ENCODE measurements around the gene GNAI1. TPM values are rescaled to one million over a fixed set of nuclear protein-coding genes. Genes with fewer than 3 reads are reported as not detected.

The GNAI1 gene
- total RNA-seq, 1 experiment from 2014 or later = 19.8 TPM

DNA sequence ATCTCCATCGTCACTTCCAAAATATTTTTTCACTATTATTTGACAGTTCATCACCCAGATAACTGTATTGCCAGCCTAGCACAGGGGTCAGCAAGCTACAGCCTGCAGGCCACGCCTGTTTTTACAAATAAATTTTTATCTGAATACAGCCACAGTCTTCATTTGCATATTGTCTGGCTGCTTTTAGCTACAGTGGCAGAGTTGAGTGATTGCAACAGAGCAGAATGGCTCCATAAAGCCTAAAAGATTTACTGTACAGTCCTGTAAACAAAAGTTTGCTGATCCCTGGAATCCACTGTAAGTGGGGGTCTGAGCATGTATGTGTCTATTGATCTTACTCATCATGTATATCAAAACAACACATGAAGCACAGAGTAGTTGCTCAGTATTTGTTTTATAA is 45.9 kb upstream of the GNAI1 start:
- H3K36me3 ChIP-seq (ENCODE audit: insufficient read depth, low read length, poor library complexity, severe bottlenecking) = no peaks in the 10 kb centered on the region
- no peaks in the 10 kb centered on the region for H3K27me3 ChIP-seq (replicated peaks; ENCODE audit: insufficient read depth, low read depth, low read length, poor library complexity)
- H3K27ac ChIP-seq (ENCODE audit: low read depth, low read length, poor library complexity, severe bottlenecking) = no peak overlapping the region
- ChIA-PET POLR2A (ENCODE audit: low non-redundant PET) (interaction anchor here (0.7 kb wide), 1 partner anchor 500 kb away, joined by 4 read pairs; no protein-coding TSS in a partner anchor), CTCF (no interaction called here)
- intact Hi-C loops (cut with micrococcal nuclease; ENCODE audit: unreplicated experiment) = no loop called here
- no peaks in the 10 kb centered on the region for H3K9me3 ChIP-seq (ENCODE audit: low read depth, low read length, poor library complexity, severe bottlenecking)
- peaks cover 19% of the 10 kb centered on the region for H3K4me1 ChIP-seq (ENCODE audit: insufficient read depth, low read length, poor library complexity, severe bottlenecking)
- no TSS peak for BruUV-seq (replicated peaks)
- TF ChIP-seq EZH2 (IDR thresholded peaks at IDR 0.05; ENCODE audit: borderline replicate concordance, low read depth, low read length, poor library complexity, severe bottlenecking) = no peak
- TF ChIP-seq CTCF (conservative IDR thresholded peaks at IDR 0.05; ENCODE audit: low read depth, low read length) = no peak
- no peak overlapping the region for H3K4me3 ChIP-seq (ENCODE audit: low read depth, low read length, poor library complexity, severe bottlenecking)
- peak; percentile 40 for DNase-seq (ENCODE audit: low spot score)

DNA sequence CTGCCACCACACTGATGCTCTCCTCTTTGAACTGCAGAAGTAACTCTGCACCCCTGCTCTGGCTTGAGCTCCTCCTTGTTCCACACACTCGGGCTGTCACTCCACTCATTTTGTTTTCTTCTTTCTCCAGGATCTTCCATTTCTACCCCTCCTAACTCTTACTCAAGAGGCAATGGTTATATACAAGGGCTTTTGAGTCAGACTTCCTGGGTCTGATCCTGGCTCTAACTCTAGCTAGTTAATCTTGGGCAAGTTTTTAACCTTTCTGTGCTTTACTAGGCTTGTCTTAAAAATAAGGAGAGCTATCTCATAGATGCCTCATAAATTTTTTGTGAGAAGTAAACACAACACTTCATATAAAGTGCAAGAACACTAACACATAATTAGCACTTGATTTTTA is 45.3 kb upstream of the GNAI1 start:
- peaks cover 19% of the 10 kb centered on the region for H3K4me1 ChIP-seq (ENCODE audit: insufficient read depth, low read length, poor library complexity, severe bottlenecking)
- DNase-seq (ENCODE audit: low spot score) = no peak
- H3K36me3 ChIP-seq (ENCODE audit: insufficient read depth, low read length, poor library complexity, severe bottlenecking) = no peaks in the 10 kb centered on the region
- TF ChIP-seq CTCF (conservative IDR thresholded peaks at IDR 0.05; ENCODE audit: low read depth, low read length) (no peak), EZH2 (IDR thresholded peaks at IDR 0.05; ENCODE audit: borderline replicate concordance, low read depth, low read length, poor library complexity, severe bottlenecking) (no peak)
- POLR2A ChIA-PET (ENCODE audit: low non-redundant PET) = no interaction called here
- CTCF ChIA-PET = no interaction called here
- no peaks in the 10 kb centered on the region for H3K27me3 ChIP-seq (replicated peaks; ENCODE audit: insufficient read depth, low read depth, low read length, poor library complexity)
- BruUV-seq (replicated peaks) = no TSS peak
- intact Hi-C loops (cut with micrococcal nuclease; ENCODE audit: unreplicated experiment) = no loop called here
- no peak overlapping the region for H3K27ac ChIP-seq (ENCODE audit: low read depth, low read length, poor library complexity, severe bottlenecking)
- H3K9me3 ChIP-seq (ENCODE audit: low read depth, low read length, poor library complexity, severe bottlenecking) = no peaks in the 10 kb centered on the region
- H3K4me3 ChIP-seq (ENCODE audit: low read depth, low read length, poor library complexity, severe bottlenecking) = no peak overlapping the region

DNA sequence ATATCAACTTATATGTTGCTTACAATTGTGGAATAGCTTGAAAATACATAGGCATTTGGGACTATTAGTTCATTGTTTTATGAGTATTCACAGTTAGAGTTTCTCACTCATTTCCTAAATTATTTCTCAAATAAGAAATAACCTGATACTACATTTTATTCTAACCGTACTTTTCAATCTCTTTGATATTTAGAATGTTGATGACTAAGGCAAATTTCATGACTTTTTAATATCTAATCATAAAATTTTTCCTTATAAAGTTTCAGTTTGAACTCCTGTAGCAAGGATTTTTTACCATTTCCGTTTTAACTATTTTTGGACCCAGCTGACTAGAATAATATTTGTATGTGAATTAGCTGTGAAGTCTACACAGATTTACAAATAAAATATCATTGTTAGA is 41.3 kb upstream of the GNAI1 start:
- intact Hi-C loops (cut with micrococcal nuclease; ENCODE audit: unreplicated experiment) = loop anchor here (10.0 kb wide), 2 partner anchors 191 to 301 kb away; no protein-coding TSS in a partner anchor
- no peak overlapping the region for H3K4me3 ChIP-seq (ENCODE audit: low read depth, low read length, poor library complexity, severe bottlenecking)
- no peaks in the 10 kb centered on the region for H3K27me3 ChIP-seq (replicated peaks; ENCODE audit: insufficient read depth, low read depth, low read length, poor library complexity)
- TF ChIP-seq CTCF (conservative IDR thresholded peaks at IDR 0.05; ENCODE audit: low read depth, low read length) (no peak), EZH2 (IDR thresholded peaks at IDR 0.05; ENCODE audit: borderline replicate concordance, low read depth, low read length, poor library complexity, severe bottlenecking) (no peak)
- CTCF ChIA-PET = no interaction called here
- no peak overlapping the region for H3K27ac ChIP-seq (ENCODE audit: low read depth, low read length, poor library complexity, severe bottlenecking)
- POLR2A ChIA-PET (ENCODE audit: low non-redundant PET) = no interaction called here
- no peaks in the 10 kb centered on the region for H3K36me3 ChIP-seq (ENCODE audit: insufficient read depth, low read length, poor library complexity, severe bottlenecking)
- H3K9me3 ChIP-seq (ENCODE audit: low read depth, low read length, poor library complexity, severe bottlenecking) = no peaks in the 10 kb centered on the region
- no TSS peak for BruUV-seq (replicated peaks)
- no peak for DNase-seq (ENCODE audit: low spot score)
- peaks cover 10% of the 10 kb centered on the region for H3K4me1 ChIP-seq (ENCODE audit: insufficient read depth, low read length, poor library complexity, severe bottlenecking)

All from A673 (cell line).